ENCODE results near the gene HERC3.

The HERC3 gene

GRCh38 chr4:88722828-88723227 is 130.5 kb downstream of the HERC3 start:
- DNase-seq, result no peak

GRCh38 chr4:88724406-88724805 is 132.1 kb downstream of the HERC3 start:
- no peak for DNase-seq

GRCh38 chr4:88725143-88725542 is 132.9 kb downstream of the HERC3 start:
- DNase-seq, result no peak

- no peak for DNase-seq
Measured at GRCh38 chr4:88725986-88726385, 133.7 kb downstream of the HERC3 start.

DNA sequence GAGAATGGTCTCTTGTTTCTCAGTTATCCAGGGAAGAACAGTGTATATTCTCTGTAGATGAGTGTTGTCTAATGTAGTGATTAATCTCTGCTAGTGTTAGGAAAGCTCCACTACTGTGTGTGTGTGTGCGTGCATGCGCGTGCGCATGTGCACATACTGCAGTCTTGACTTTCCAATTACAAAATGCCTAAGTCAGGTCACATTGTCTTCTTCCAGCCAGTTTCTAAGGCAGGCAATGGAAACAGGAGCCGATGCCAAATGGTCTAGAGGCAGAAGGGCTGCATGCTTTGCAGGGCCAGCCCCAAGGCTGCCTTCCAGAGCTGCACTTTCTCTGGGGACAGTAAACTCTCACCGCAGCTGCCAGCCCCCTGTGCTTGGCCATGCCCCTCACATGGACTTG is 135.9 kb downstream of the HERC3 start:
- DNase-seq, result no peak

- DNase-seq, result no peak
Measured at GRCh38 chr4:88729146-88729760, 137.0 kb downstream of the HERC3 start.

GRCh38 chr4:88730811-88731210 is 138.5 kb downstream of the HERC3 start:
- no peak for DNase-seq

DNA sequence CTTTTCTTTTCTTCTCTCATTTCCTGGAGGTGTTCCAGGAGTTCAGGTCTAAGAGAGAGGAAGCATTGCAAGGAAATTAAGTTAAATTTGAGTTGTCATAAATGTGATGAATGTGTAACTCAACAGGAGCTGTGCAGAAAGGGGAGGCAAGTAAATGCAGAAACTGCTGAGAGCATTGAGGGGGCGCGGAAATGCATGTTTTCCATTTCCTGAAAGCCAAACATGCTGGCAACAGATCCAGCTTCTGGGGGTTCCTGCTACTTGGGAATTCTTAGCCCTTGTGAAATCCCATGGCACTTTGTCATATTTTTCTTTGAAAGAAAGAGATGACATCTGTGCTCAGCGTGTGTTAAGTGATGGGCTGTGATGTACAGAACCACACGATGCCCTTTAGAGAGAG is 139.1 kb downstream of the HERC3 start:
- DNase-seq, result no peak

GRCh38 chr4:88732714-88733368 is 140.6 kb downstream of the HERC3 start:
- no peak for DNase-seq

DNA sequence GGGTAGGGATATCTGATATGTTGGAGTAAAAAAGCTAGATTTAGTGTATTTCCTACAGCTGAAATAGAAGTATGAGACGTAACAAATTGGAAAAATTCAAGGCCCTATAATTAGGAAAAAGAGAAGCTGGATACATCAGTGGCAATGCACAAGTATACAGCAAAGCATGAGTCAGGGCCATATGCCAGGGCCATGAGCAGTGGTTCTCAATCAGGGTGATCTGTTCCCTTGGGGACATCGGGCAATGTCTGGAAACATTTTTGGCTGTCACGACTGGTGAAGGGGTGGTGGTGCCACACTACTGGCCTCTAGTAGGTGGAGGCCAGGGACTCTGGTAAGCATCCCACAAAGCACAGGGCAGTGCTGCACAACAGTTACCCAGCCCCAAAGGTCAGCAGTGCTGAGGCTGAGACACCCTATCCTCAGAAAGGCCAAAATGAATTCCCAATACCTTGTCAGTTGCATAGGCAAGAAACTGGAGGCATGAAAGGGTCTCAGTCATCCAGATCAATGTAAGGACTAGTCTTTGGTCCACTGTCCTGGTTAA is 142.2 kb downstream of the HERC3 start:
- DNase-seq, result no peak

GRCh38 chr4:88735564-88735963 is 143.3 kb downstream of the HERC3 start:
- DNase-seq, result no peak

DNA sequence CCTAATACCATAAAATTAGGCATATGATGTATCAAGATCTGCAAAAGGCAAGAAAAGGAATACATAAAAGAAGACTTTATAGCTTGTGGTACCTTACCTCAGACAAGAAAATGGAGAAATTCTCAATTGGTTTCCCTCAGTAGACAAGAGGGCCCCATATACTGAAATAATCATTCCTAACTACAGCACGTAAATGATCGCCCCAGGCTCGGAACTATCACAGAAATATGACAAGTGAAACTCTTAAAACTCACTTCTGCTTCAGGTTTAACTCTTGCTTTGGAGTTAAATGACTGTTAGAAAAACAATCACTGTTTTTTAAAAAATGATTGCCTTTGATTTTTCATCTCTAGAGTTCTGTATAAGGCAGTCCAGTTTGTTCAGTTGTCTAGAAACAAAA is 144.0 kb downstream of the HERC3 start:
- DNase-seq, result no peak

- DNase-seq, result no peak
Measured at GRCh38 chr4:88737307-88737941, 145.1 kb downstream of the HERC3 start.

- no peak for DNase-seq
Measured at GRCh38 chr4:88738180-88738579, 145.9 kb downstream of the HERC3 start.

DNA sequence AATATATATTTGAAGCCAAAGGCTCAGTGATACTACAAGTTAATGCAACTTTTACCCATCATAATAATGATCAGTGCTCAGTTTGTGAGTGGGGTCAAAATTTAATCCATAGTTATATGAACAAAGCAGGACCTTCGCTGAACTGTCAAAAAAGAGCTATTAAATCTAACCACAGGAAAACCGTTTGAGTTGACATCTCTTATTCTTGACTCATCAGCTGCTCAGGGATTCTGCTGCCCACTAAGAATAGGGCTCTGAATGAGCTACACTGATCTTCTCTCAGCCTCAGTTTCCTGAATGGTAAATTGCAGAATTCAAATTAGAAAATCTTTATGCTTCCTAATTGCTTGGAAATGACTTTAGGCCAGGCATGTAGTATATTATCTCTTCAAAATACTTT is 150.3 kb downstream of the HERC3 start:
- DNase-seq, result no peak

DNA sequence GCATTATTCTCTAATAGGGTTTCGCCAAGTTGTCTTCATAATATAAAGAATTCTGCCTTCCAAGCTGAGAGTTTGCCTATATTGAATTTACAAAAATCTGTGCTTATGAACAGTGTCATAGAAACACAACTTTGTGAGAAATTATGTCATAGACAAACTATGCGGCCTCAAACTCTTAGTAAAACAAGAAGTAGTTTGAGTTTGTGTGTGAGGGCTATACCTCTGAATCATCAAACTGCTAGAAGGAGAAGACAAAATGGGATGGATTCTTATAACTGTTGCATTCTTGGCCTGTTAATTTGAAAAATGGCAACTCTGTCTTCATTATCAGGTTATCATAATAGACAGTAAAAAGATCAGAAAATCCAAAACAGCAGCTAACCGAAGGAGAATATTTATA is 151.4 kb downstream of the HERC3 start:
- no peak for DNase-seq

DNA sequence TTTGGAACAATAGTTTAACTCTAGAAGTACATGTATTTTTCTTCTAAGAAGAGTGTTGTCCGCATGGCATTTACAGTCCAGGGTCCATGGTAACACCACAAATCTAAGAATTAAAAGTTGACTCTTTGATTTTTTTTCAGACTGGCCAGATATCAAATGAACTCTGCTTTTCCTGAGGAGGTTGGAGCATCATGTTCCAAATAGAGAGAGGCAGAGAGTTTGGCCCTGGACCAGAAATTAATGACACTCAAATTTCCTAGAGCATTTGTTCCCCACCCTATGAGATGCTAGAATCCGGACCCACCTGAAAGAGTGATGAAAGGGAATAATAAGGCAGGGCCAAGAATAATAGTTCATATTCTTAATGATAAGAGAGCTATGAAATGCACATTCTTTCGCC is 152.3 kb downstream of the HERC3 start:
- DNase-seq, result no peak

- DNase-seq, result no peak
Measured at GRCh38 chr4:88745175-88745574, 152.9 kb downstream of the HERC3 start.

DNA sequence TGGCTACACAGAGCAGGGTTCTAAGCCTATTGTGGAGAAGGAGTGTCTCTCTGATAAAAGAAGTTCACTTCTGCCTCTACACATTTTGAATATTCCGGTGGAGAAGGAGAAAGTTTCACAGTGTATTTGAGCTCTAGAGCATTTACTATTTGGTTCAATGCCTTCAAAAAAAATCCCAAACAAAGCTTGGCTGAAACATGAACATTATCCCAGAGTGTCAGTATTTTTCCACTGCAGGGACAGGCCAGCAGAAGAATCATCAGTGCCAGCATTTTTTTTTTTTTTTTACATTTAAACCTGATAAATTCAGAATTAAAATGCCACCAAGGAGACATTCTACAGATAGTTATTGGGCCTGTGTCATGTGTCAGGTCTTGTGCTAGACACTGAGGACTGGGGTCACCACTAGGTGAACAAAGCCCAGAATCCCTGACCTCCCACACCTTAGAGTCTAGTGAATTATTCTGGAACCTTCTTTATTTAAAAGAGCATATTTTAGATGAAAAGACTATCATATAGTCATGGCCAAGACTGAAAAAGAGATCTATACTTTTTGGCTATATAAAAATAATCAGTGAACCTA is 153.4 kb downstream of the HERC3 start:
- DNase-seq, result no peak

- DNase-seq, result no peak
Measured at GRCh38 chr4:88746206-88746605, 153.9 kb downstream of the HERC3 start.

- no peak for DNase-seq
Measured at GRCh38 chr4:88747351-88747750, 155.1 kb downstream of the HERC3 start.

GRCh38 chr4:88750369-88750768 is 158.1 kb downstream of the HERC3 start:
- DNase-seq, result no peak

- no peak for DNase-seq
Measured at GRCh38 chr4:88751258-88752075, 159.2 kb downstream of the HERC3 start.

Measured in activated CD4-positive, alpha-beta T cell treated with anti-CD3 and anti-CD28 coated beads, Interleukin-2, amount 50 U/mL, for 1 hour (primary cell).